GM12865 (cell line): ENCODE data around the gene STAP2.

Source experiments
- DNase-seq: peaks from one replicate; pipeline ENCODE4 v3.0.0; 2010; ENCODE audit warnings: low read depth
- H3K4me3 ChIP-seq: 2 replicates; pipeline ENCODE4 v1.5.1; 2011; ENCODE audit warnings: mild to moderate bottlenecking, low read depth, low read length, control low read depth
- TF ChIP-seq, protein P1 (sequence below): IDR thresholded peaks from 2 replicates; pipeline ENCODE4 v1.5.1; 2011; ENCODE audit warnings: low read length, control low read depth, low read depth, inconsistent platforms; ENCODE audit not compliant: insufficient read depth; ENCODE audit errors: missing control alignments

Gene STAP2, protein sequence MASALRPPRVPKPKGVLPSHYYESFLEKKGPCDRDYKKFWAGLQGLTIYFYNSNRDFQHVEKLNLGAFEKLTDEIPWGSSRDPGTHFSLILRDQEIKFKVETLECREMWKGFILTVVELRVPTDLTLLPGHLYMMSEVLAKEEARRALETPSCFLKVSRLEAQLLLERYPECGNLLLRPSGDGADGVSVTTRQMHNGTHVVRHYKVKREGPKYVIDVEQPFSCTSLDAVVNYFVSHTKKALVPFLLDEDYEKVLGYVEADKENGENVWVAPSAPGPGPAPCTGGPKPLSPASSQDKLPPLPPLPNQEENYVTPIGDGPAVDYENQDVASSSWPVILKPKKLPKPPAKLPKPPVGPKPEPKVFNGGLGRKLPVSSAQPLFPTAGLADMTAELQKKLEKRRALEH

DNA sequence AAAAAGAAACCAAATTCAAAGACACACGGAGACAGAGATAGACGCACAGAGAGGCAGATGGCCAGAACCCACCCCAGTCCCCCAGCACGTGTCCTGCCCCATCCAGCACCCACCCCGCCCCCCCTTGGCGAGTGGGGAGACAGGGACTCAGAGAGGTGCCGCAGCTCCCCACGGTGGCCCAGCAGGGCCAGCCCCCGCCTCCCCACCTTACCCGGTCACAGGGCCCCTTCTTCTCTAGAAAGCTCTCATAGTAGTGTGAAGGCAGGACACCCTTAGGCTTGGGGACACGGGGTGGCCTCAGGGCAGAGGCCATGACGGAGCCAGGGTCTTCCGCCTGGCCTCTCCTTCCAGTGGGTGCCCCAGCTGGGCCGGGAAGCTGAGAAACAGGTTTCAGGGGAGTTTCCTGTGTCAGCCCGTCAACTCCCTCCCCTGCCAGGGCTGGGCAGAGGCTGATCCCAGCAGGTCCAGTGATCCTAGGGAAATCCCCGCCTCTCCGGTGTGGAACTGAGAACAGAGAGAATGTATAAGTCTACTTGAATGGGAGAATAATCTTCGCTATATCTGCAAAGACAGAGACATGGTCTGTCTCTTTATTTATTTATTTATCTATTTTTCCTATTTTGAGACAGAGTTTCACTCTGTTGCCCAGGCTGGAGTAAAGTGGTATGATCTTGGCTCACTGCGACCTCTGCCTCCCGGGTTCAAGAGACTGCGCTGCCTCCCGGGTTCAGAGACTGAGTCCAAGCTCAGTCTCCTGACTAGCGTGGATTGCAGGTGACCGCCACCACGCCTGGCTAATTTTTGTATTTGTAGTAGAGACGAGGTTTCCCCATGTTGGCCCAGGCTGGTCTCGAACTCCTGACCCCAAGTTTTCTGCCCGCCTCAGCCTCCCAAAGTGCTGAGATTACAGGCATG lies at the start of gene STAP2:
Gene STAP2, minus strand, starts transcription at position 387 of the 915 bp plus-strand sequence. Its CDS starts 74 bp downstream, at position 313.
- TF ChIP-seq, protein P1, sequence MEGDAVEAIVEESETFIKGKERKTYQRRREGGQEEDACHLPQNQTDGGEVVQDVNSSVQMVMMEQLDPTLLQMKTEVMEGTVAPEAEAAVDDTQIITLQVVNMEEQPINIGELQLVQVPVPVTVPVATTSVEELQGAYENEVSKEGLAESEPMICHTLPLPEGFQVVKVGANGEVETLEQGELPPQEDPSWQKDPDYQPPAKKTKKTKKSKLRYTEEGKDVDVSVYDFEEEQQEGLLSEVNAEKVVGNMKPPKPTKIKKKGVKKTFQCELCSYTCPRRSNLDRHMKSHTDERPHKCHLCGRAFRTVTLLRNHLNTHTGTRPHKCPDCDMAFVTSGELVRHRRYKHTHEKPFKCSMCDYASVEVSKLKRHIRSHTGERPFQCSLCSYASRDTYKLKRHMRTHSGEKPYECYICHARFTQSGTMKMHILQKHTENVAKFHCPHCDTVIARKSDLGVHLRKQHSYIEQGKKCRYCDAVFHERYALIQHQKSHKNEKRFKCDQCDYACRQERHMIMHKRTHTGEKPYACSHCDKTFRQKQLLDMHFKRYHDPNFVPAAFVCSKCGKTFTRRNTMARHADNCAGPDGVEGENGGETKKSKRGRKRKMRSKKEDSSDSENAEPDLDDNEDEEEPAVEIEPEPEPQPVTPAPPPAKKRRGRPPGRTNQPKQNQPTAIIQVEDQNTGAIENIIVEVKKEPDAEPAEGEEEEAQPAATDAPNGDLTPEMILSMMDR, result no peak
- H3K4me3 ChIP-seq, result peak within 1 kb of the TSS; percentile 70
- peak; percentile 70 for DNase-seq

DNA sequence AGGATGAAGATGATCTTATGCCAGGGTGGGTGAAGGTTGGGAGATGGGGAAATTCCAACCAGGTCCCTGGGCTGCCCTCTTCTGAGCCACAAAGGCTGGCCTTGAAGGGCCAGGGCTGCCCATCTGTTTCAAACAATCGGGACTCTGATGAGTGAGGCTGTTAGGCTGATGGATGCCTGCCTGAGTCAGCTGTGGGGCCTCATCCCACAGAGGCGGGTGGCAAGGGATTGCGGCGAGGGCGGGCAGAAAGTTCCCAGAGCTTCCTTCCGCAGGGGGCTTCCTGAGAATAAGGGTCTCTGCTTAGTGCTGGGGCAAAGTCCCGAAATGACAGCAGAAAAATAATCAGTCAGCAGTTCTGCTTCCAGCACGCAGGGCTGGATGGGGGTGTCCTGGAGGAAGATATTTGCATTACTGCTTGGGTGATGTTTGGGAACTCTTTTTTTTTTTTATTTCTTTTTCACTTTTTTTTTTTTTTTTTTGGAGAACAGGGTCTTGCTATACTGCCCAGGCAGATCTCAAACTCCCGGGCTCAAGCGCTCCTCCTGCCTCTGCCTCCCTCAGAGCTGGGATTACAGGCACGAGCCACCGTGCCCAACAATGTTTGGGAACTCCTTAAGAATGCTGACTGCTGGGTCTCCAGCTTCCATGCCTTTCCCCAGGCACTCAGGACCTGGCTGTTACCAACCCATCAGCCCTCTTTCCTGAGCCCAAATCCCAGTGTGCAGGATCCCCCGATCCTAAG lies 47.6 kb upstream of the STAP2 start:
- TF ChIP-seq, protein P1, result no peak
- H3K4me3 ChIP-seq, result no peak overlapping the region
- no peak for DNase-seq

DNA sequence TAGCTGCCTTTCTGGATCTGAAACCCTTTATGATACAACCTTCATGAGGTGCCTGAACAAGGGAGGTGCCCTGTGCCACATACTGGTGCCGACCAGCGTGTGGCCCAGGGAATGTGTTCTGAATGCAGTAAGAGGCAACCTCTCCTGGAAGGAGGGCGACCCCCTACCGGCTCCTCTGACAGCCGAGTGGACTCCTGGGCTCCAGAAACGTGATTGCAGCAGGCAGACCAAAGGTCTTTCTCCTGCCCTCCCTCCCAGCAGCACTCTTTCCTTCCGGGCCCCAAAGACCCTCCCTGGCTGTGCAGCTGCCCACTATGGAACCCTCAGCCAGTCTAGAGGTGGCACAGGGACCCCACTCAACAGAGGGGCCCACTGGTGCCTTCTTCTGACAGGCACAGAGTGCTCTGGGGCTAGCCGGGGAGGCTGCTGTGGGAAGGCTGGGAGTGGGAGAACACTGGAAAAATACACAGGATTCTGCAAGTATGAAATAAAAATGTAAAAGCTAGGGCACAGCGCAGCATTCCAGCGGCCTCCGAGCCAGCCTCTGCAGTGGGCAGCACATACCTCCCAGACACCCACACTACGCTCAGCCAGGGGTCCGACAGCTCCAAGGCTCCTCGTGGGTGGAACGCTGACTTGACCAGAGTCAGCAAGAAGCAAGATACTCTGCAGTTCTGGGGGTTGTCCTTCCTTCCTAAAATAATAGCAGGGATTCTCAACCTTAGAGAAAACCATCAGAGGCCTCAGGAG lies 46.8 kb upstream of the STAP2 start:
- no peak overlapping the region for H3K4me3 ChIP-seq
- no peak for DNase-seq
- TF ChIP-seq, protein P1, result no peak

DNA sequence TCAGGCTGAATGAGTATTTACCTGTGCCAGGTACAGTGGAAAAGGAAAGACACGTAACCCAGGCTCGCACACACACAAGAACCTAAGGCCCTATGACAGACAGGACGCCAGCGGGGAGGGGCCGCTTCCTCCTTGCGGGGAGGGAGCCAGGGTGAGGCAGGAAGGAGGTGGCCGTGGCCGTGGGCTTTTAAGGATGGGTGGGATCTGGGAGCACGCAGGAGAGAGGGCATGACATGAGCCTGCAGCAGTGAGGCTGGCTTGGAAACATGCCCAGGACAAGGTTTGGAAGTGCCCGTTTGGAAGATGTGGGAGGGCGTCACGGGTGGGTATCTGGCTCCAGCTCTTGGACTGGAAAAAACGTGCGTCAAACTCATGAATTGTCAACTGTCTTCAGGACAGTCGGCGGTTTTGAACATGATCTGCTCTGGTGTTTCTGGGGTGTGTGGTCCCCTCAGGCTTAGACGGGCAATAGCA lies 41.7 kb upstream of the STAP2 start:
- peak overlapping the region; percentile 44 for H3K4me3 ChIP-seq
- peak; percentile 57 for DNase-seq

DNA sequence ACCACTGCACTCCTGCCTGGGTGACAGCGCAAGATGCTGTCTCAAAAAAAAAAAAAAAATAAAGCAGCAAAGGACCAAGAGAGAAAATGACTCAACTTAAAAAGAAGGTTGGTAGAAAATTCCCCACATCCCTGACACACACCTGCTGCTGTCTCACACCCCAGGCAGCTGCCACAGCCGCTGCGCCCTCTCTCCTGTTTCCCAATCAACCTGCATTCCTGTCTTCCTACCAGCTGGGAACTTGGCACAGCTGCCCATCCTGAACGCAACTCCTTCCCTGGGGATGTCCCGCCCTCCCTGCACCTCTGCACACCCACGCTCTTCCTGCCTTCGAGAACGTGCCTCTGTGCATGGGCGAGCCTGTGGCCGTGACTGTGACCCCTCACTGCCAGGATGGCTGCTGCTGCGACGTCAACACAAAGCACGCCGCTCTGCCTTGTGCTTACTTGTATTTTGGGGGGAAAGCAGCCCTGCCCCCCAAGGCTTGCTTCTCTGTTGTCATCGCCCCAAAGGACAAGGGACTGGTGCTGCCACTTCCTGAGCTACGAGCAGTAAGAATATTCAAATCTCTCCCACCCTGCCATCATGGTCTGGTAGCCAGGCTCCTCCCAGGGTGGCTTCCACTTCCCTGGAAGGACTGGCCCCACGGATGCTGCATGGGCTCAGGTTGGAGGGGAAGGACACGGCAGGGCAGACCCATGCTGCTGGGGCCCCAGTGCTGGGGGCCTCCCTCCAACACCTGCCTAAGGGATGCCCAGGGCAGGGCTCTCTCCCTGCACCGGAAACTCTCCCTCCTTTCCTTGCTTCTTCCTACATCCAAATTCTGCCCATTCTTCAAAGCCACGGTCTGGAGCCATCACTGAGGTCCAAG lies 41.0 kb upstream of the STAP2 start:
- peak overlapping the region; percentile 44 for H3K4me3 ChIP-seq
- TF ChIP-seq, protein P1, result no peak
- peak; percentile 72 for DNase-seq

More for the DNA sequence above, 41.7 kb upstream of the STAP2 start:
- TF ChIP-seq, protein P1, result no peak
